Activated CD4-positive, alpha-beta T cell treated with anti-CD3 and anti-CD28 coated beads, Interleukin-2, amount 50 U/mL, for 24 hours (primary cell): Measurements from ENCODE around the gene TRUB1.

Experiments
- DNase-seq, 2 donors: peaks; one replicate each; pipeline ENCODE4 v3.0.0-alpha.2; 2020; ENCODE audit warnings: low read depth in 1 of 2, low spot score in 1 of 2

TRUB1 gene

DNA sequence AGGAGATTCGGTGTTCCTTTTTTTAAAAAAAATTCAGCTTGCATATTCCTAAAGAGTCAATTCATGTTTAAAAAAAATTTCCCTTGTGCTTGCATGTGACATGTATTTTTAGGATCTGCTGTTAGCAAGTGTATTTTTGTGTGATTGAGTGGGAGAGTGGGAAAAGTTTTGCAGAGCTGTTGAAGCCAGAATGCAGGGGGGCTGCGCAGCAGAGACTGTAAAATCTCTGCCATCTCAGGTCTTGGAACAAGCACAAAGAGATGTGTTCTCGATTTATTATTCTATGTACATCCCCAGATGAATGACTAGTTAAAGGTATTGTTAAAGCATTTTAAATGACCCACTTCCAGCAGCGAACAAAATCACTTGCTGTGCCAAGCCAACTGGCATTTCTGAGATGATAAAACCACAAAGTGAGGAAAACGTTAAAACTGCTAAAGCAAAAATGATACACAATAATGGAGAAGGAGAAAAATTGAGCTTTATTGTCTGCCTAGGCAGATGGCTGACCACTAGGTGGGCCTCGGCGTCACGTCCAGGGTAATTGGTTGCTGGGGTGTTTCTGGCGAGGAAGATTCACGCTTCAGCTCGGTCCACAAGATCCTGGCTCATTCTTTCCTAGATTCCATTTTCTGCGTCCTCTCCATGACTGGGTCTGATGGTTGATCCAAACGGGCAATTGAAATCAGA lies 88.2 kb downstream of the TRUB1 start:
- DNase-seq, result no peak

DNA sequence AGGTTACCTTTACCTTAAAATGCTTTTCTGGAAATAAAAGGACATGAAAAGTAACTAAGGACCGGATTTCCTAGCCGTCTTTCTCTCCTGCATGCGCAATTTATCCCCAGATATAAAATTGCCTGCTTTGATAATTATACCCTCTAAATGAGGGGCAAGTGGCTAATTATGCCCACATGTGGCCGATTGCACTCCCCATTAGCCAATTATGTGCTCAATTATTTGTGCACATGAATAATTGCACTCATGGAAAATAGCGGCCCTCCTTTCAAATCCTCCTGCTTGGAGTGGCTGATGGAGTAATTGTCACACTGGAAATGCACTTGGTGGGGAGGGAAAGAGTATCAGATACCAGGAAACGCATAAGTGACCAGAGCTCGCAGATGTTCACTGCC lies 88.7 kb downstream of the TRUB1 start:
- DNase-seq, result no peak
